Lung (tissue), 12 donors: ENCODE data around the gene CMC2. TPM values are rescaled to one million over a fixed set of nuclear protein-coding genes. Genes with fewer than 3 reads are reported as not detected.

Source experiments
- ATAC-seq: fragments of 200-7000 bp; cut with Tn5 transposase; one replicate; pipeline ENCODE4 v1.9.1; 2020; ENCODE audit warnings: moderate number of reproducible peaks; ENCODE audit not compliant: insufficient read depth, low FRiP score
- DNase-seq, 3 donors: peaks; one replicate each; pipeline ENCODE4 v3.0.0-alpha.2; 2013 to 2017
- H3K27ac ChIP-seq, 2 donors: one replicate each; pipeline ENCODE4 v1.5.1; 2013; ENCODE audit warnings: mild to moderate bottlenecking in 2 of 2, moderate library complexity in 2 of 2, control low read depth in 1 of 2, inconsistent platforms in 1 of 2, low read depth in 1 of 2, low read length in 1 of 2
- H3K27me3 ChIP-seq, 3 donors: one replicate each; pipeline ENCODE4 v1.5.1; 2013; ENCODE audit warnings: low read length in 2 of 3; ENCODE audit not compliant: control insufficient read depth in 3 of 3, insufficient read depth in 3 of 3
- H3K36me3 ChIP-seq, 4 donors: one replicate each; pipeline ENCODE4 v1.5.1; 2013; ENCODE audit warnings: low read length in 4 of 4, mild to moderate bottlenecking in 1 of 4, moderate library complexity in 1 of 4; ENCODE audit not compliant: control insufficient read depth in 4 of 4, insufficient read depth in 4 of 4
- H3K4me1 ChIP-seq, 5 donors: one replicate each; pipeline ENCODE4 v1.5.1; 2013; ENCODE audit warnings: low read length in 5 of 5, mild to moderate bottlenecking in 2 of 5, moderate library complexity in 1 of 5; ENCODE audit not compliant: control insufficient read depth in 5 of 5, insufficient read depth in 5 of 5
- H3K4me3 ChIP-seq: one replicate; pipeline ENCODE4 v1.5.1; 2013; ENCODE audit warnings: mild to moderate bottlenecking, control low read depth, moderate library complexity
- H3K9ac ChIP-seq, 2 donors: one replicate each; pipeline ENCODE4 v1.5.1; 2013; ENCODE audit warnings: low read length in 2 of 2, control low read depth in 1 of 2; ENCODE audit not compliant: insufficient read depth in 1 of 2
- H3K9me3 ChIP-seq, 4 donors: one replicate each; pipeline ENCODE4 v1.5.1; 2013; ENCODE audit warnings: low read length in 3 of 4, mild to moderate bottlenecking in 1 of 4, moderate library complexity in 1 of 4; ENCODE audit not compliant: control insufficient read depth in 4 of 4, insufficient read depth in 3 of 4
- CTCF ChIP-seq: IDR thresholded peaks from 2 replicates; pipeline ENCODE4 v1.5.1; 2012; ENCODE audit warnings: mild to moderate bottlenecking; ENCODE audit errors: control extremely low read depth, extremely low read depth
- WGBS, 2 donors: extraction: QIAGEN DNeasy Blood & Tissue Kit; methylation state at CpG; one replicate each; pipeline ENCODE4 v1.1.7; 2013; 5-methylcytosine and 5-hydroxymethylcytosine counted together
- polyA plus RNA-seq, 2 donors: library from polyadenylated mRNA; stranded (reverse); fragments of 200-250 nt; gene quantifications; one replicate each; pipeline ENCODE4 v1.2.1, GENCODE V29; 2013
- total RNA-seq, 2 donors: library from RNA; depleted of rRNA in 1 of 2; stranded (reverse); fragments of >200 nt in 1 of 2; gene quantifications; one replicate each; pipeline ENCODE4 v1.2.1, GENCODE V29; 2014 to 2021
- donor health status: control.
- donor health status: control.
- donor health status: Bipolar disorder and iron deficiency.
- donor health status: healthy.
- donor health status: DM: yes; HTN: yes; CAD: no.

CMC2 gene
- total and polyA plus RNA-seq, 4 donors: 27.3 to 60.8 (median 44.4) TPM

- peaks cover 4 to 10% (median 7%) of the 10 kb centered on the region in 4 donors for H3K36me3 ChIP-seq
Observed at GRCh38 chr16:81012974-81013373, 6.3 kb upstream of the CMC2 start.

GRCh38 chr16:81008505-81008789 lies 1.8 kb upstream of the CMC2 start:
- Histone ChIP-seq H3K9me3 (peaks cover 0 to 2% (median 0%) of the 10 kb centered on the region in 4 donors), H3K9ac (peak overlapping the region in 1 of 2 donors; percentile 99), H3K27ac (no peak overlapping the region), H3K4me3 (no peak overlapping the region), H3K27me3 (no peaks in the 10 kb centered on the region), H3K4me1 (peaks cover 0 to 29% (median 9%) of the 10 kb centered on the region in 5 donors), H3K36me3 (peaks cover 0 to 5% (median 1%) of the 10 kb centered on the region in 4 donors)
- no peak for DNase-seq
- no peak for TF ChIP-seq CTCF
- ATAC-seq: no peak
- WGBS, 2 donors: 95 to 96% methylated on average over 12 of the region's 12 CpGs

More at GRCh38 chr16:81012974-81013373, 6.3 kb upstream of the CMC2 start:
- no peak overlapping the region for H3K27ac ChIP-seq
- DNase-seq: no peak
- H3K27me3 ChIP-seq: no peaks in the 10 kb centered on the region
- no peak overlapping the region for H3K9ac ChIP-seq
- no peak overlapping the region for H3K4me3 ChIP-seq
- no peak for TF ChIP-seq CTCF
- peaks cover 0 to 2% (median 0%) of the 10 kb centered on the region in 4 donors for H3K9me3 ChIP-seq
- ATAC-seq: no peak
- peaks cover 0 to 6% (median 0%) of the 10 kb centered on the region in 5 donors for H3K4me1 ChIP-seq
- 94 to 95% methylated on average over 3 of the region's 3 CpGs for WGBS, 2 donors

GRCh38 chr16:81006211-81006812 lies 373 bp downstream of the CMC2 start:
- Histone ChIP-seq H3K9me3 (peaks cover 0 to 2% (median 0%) of the 10 kb centered on the region in 4 donors), H3K4me1 (peaks cover 0 to 32% (median 9%) of the 10 kb centered on the region in 5 donors), H3K36me3 (peaks cover 0 to 3% (median 0%) of the 10 kb centered on the region in 4 donors), H3K27me3 (no peaks in the 10 kb centered on the region), H3K9ac (peak overlapping the region; percentile 84 to 92), H3K27ac (peak overlapping the region; percentile 95), H3K4me3 (peak overlapping the region; percentile 98)
- WGBS, 2 donors: 0 to 1% methylated on average over 49 to 50 of the region's 50 CpGs
- DNase-seq (peak in 2 of 3 donors; percentile 74 to 77), ATAC-seq (peak; percentile 43)
- TF ChIP-seq CTCF: no peak
